T-cell (primary cell): ENCODE measurements around the gene RAP2B. TPM values are rescaled to one million over a fixed set of nuclear protein-coding genes. Genes with fewer than 3 reads are reported as not detected.
"Not testable (repeated sequence)": the region's sequence is repeated elsewhere in the genome, so short reads cannot be mapped to it uniquely, and the experiment has no call there.

Source experiments
- ATAC-seq, 4 experiments: fragments of 200-7000 bp in 3 of 4; fragments of 150-1000 bp in 1 of 4; cut with Tn5 transposase; replicated peaks in 1 of 4; 1 replicate in 3 of 4; 2 replicates in 1 of 4; pipeline ENCODE4 v1.10.0; 2021; ENCODE audit warnings: moderate library complexity in 3 of 4, mild to moderate bottlenecking in 2 of 4, moderate number of reproducible peaks in 1 of 4
- CTCF ChIA-PET, 2 donors: fragments of 300-600 bp; sonication (Branson Sonifier 250); formaldehyde crosslinking; loops; one replicate each; lab custom pipeline; 2022; ENCODE audit warnings: antibody characterized with exemption in 2 of 2; lab: Charles Lee
- POLR2A ChIA-PET, 2 donors: fragments of 300-600 bp; sonication (Branson Sonifier 250); formaldehyde crosslinking; loops; one replicate each; lab custom pipeline; 2022; ENCODE audit warnings: antibody characterized with exemption in 2 of 2; lab: Charles Lee
- DNase-seq, 35 experiments: peaks; one replicate each; pipeline versions ENCODE4 v3.0.0 to v3.0.0-alpha.2; 2013 to 2023
- H3K27ac ChIP-seq: one replicate; pipeline ENCODE4 v1.5.1; 2013; ENCODE audit warnings: low read length
- H3K27me3 ChIP-seq, 2 experiments: replicated peaks in 1 of 2; 1 replicate in 1 of 2; 2 replicates in 1 of 2; pipeline versions ENCODE4 v1.6.1 to v1.7.0; 2013; ENCODE audit warnings: low read length in 1 of 2, mixed read lengths in 1 of 2; ENCODE audit not compliant: control insufficient read depth in 2 of 2, insufficient read depth in 2 of 2; ENCODE audit errors: extremely low read depth in 1 of 2
- H3K36me3 ChIP-seq, 2 donors: 1 replicate in 1 of 2; 2 replicates in 1 of 2; pipeline versions ENCODE4 v1.6.1 to v1.7.0; 2013; ENCODE audit warnings: low read length in 1 of 2; ENCODE audit not compliant: control insufficient read depth in 2 of 2, insufficient read depth in 1 of 2; ENCODE audit errors: extremely low read depth in 1 of 2
- H3K4me1 ChIP-seq, 2 experiments: 1 replicate in 1 of 2; 2 replicates in 1 of 2; pipeline versions ENCODE4 v1.6.1 to v1.7.0; 2013; ENCODE audit warnings: low read length in 2 of 2, mixed read lengths in 1 of 2; ENCODE audit not compliant: insufficient read depth in 2 of 2, control insufficient read depth in 1 of 2; ENCODE audit errors: extremely low read depth in 1 of 2
- H3K4me3 ChIP-seq, 2 donors: 1 replicate in 1 of 2; 2 replicates in 1 of 2; pipeline versions ENCODE4 v1.5.1 to v1.7.0; 2013; ENCODE audit warnings: mild to moderate bottlenecking in 2 of 2, low read length in 1 of 2, moderate library complexity in 1 of 2; ENCODE audit not compliant: control insufficient read depth in 1 of 2; ENCODE audit errors: extremely low read depth in 1 of 2
- H3K9me3 ChIP-seq: 2 replicates; pipeline ENCODE4 v1.7.0; 2013
- H3K27ac Mint-ChIP-seq, 2 donors: one replicate each; pipeline ENCODE4 v1.8.0; 2020 to 2021; ENCODE audit warnings: mild to moderate bottlenecking in 2 of 2, mixed read lengths in 2 of 2
- H3K27me3 Mint-ChIP-seq, 2 donors: one replicate each; pipeline ENCODE4 v1.8.0; 2021 to 2022; ENCODE audit warnings: mixed read lengths in 2 of 2
- H3K36me3 Mint-ChIP-seq: one replicate; pipeline ENCODE4 v1.8.0; 2021; ENCODE audit warnings: mixed read lengths
- H3K4me1 Mint-ChIP-seq, 3 donors: one replicate each; pipeline ENCODE4 v1.8.0; 2020 to 2022; ENCODE audit warnings: mixed read lengths in 3 of 3, mild to moderate bottlenecking in 1 of 3
- H3K4me3 Mint-ChIP-seq, 3 donors: one replicate each; pipeline ENCODE4 v1.8.0; 2020 to 2022; ENCODE audit warnings: mild to moderate bottlenecking in 3 of 3, mixed read lengths in 3 of 3, moderate library complexity in 3 of 3
- H3K9me3 Mint-ChIP-seq, 3 donors: one replicate each; pipeline ENCODE4 v1.8.0; 2020 to 2022; ENCODE audit warnings: mixed read lengths in 3 of 3
- WGBS: methylation state at CpG from one replicate; pipeline ENCODE4 v1.1.5; 2013; ENCODE audit warnings: missing lambda C conversion rate; ENCODE audit not compliant: insufficient coverage; 5-methylcytosine and 5-hydroxymethylcytosine counted together
- total RNA-seq, 35 experiments: library from RNA in 6 of 35; stranded (reverse) in 6 of 35; fragments of 120-200 nt in 1 of 35; gene quantifications; one replicate each; pipeline versions ENCODE4 v1.2.1 to v1.2.4 and lab custom pipeline; 2013 to 2026

The RAP2B gene
- total RNA-seq, 5 donors from 2014 or later (not counting 1 experiment from before 2014, with no cell fraction given), result 16.3 to 35.8 (median 28.1) TPM

DNA sequence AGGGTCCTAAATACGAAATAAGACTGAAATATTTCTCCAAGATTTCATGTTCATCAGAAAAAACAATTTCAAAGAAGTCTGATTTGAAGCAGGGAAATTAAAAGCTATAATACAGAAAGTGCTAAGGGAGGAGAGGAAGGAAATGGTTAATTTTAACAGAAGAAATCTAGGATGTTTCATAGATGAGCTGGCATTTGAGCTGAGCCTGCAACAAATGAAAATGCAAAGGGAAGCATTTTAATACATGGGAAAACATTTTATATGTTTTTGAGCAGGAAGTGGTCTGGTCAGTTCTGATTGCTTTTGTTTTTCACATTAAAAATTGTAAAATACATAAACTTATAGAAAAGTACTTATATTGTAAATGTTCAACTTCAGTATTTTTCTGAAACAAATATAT is 17.2 kb upstream of the RAP2B start:
- Histone ChIP-seq H3K27ac (no peak overlapping the region), H3K27me3 (no peaks in the 10 kb centered on the region), H3K4me1 (peaks cover 0 to 4% of the 10 kb centered on the region in 2 experiments), H3K36me3 (no peaks in the 10 kb centered on the region), H3K4me3 (no peak overlapping the region), H3K9me3 (no peaks in the 10 kb centered on the region)
- Mint-ChIP-seq H3K36me3 (no peaks in the 10 kb centered on the region), H3K9me3 (peaks cover 2 to 6% (median 4%) of the 10 kb centered on the region in 3 donors), H3K4me1 (peaks cover 0 to 10% (median 10%) of the 10 kb centered on the region in 3 donors), H3K27ac (no peak overlapping the region), H3K4me3 (no peak overlapping the region), H3K27me3 (no peaks in the 10 kb centered on the region)
- no peak for ATAC-seq
- ChIA-PET POLR2A (no interaction called here), CTCF (no interaction called here)
- DNase-seq, result no peak
- no CpG with 5 or more reads among the region's 1 CpG for WGBS

- Mint-ChIP-seq H3K4me3 (no peak overlapping the region), H3K9me3 (peaks cover 2 to 6% (median 4%) of the 10 kb centered on the region in 3 donors), H3K4me1 (peaks cover 0 to 8% (median 7%) of the 10 kb centered on the region in 3 donors), H3K36me3 (no peaks in the 10 kb centered on the region), H3K27me3 (no peaks in the 10 kb centered on the region), H3K27ac (no peak overlapping the region)
- H3K9me3 ChIP-seq, result no peaks in the 10 kb centered on the region
- no peak overlapping the region for H3K4me3 ChIP-seq
- H3K27me3 ChIP-seq, result no peaks in the 10 kb centered on the region
- ATAC-seq, result no peak
- no peaks in the 10 kb centered on the region for H3K36me3 ChIP-seq
- ChIA-PET POLR2A (no interaction called here), CTCF (no interaction called here)
- H3K4me1 ChIP-seq, result peaks cover 0 to 4% of the 10 kb centered on the region in 2 experiments
- DNase-seq, result no peak
- H3K27ac ChIP-seq, result no peak overlapping the region
Observed at GRCh38 chr3:153145454-153145853, 16.6 kb upstream of the RAP2B start.

GRCh38 chr3:153146191-153147053 is 15.6 kb upstream of the RAP2B start:
- 100% methylated on average over 2 of the region's 6 CpGs for WGBS
- peaks cover 0 to 3% (median 3%) of the 10 kb centered on the region in 3 donors for H3K4me1 Mint-ChIP-seq
- Histone ChIP-seq H3K27me3 (no peaks in the 10 kb centered on the region), H3K36me3 (no peaks in the 10 kb centered on the region), H3K27ac (no peak overlapping the region), H3K9me3 (no peaks in the 10 kb centered on the region), H3K4me3 (no peak overlapping the region), H3K4me1 (no peaks in the 10 kb centered on the region)
- ChIA-PET POLR2A (no interaction called here), CTCF (no interaction called here)
- no peak overlapping the region for H3K27ac Mint-ChIP-seq
- H3K36me3 Mint-ChIP-seq, result no peaks in the 10 kb centered on the region
- no peak overlapping the region for H3K4me3 Mint-ChIP-seq
- no peak for ATAC-seq
- peaks cover 2 to 6% (median 4%) of the 10 kb centered on the region in 3 donors for H3K9me3 Mint-ChIP-seq
- H3K27me3 Mint-ChIP-seq, result no peaks in the 10 kb centered on the region
- no peak for DNase-seq

GRCh38 chr3:153150991-153151390 is 11.0 kb upstream of the RAP2B start:
- Histone ChIP-seq H3K27ac (no peak overlapping the region), H3K27me3 (peaks cover 0 to 2% of the 10 kb centered on the region in 2 experiments), H3K4me3 (no peak overlapping the region), H3K36me3 (no peaks in the 10 kb centered on the region), H3K4me1 (no peaks in the 10 kb centered on the region), H3K9me3 (no peaks in the 10 kb centered on the region)
- ChIA-PET POLR2A (interaction anchor here in 1 of 2 donors (0.5 kb wide), 1 partner anchor 249 kb away, joined by 3 read pairs; no protein-coding TSS in a partner anchor), CTCF (interaction anchor here in 1 of 2 donors (1.5 kb wide), 1 partner anchor 9 kb away, joined by 3 read pairs; no protein-coding TSS in a partner anchor)
- no peak for ATAC-seq
- no peak overlapping the region for H3K4me3 Mint-ChIP-seq
- H3K9me3 Mint-ChIP-seq, result peaks cover 2 to 6% (median 4%) of the 10 kb centered on the region in 3 donors
- no peaks in the 10 kb centered on the region for H3K4me1 Mint-ChIP-seq
- no peak overlapping the region for H3K27ac Mint-ChIP-seq
- DNase-seq, result no peak
- no peaks in the 10 kb centered on the region for H3K27me3 Mint-ChIP-seq
- WGBS, result 100% methylated on average over 1 of the region's 2 CpGs
- H3K36me3 Mint-ChIP-seq, result no peaks in the 10 kb centered on the region

- H3K27me3 ChIP-seq, H3K36me3 ChIP-seq, H3K36me3 Mint-ChIP-seq, H3K9me3 Mint-ChIP-seq, H3K9me3 ChIP-seq, H3K4me1 Mint-ChIP-seq, H3K4me1 ChIP-seq, H3K4me3 Mint-ChIP-seq, POLR2A ChIA-PET, H3K27ac ChIP-seq, H3K4me3 ChIP-seq, CTCF ChIA-PET, H3K27me3 Mint-ChIP-seq, H3K27ac Mint-ChIP-seq, DNase-seq, ATAC-seq: not testable (repeated sequence)
- WGBS, result 98% methylated on average over 17 of the region's 29 CpGs
Observed at GRCh38 chr3:153155786-153156185, 6.2 kb upstream of the RAP2B start.

- POLR2A ChIA-PET, result interaction anchor here in 1 of 2 donors (0.6 kb wide), 1 partner anchor 980 kb away, joined by 7 read pairs; no protein-coding TSS in a partner anchor
Observed at GRCh38 chr3:153158189-153158588, 3.8 kb upstream of the RAP2B start.

More at GRCh38 chr3:153158189-153158588, 3.8 kb upstream of the RAP2B start:
- Mint-ChIP-seq H3K4me1 (peaks cover 5 to 10% (median 7%) of the 10 kb centered on the region in 3 donors), H3K27me3 (no peaks in the 10 kb centered on the region), H3K4me3 (no peak overlapping the region), H3K27ac (no peak overlapping the region), H3K36me3 (no peaks in the 10 kb centered on the region), H3K9me3 (no peaks in the 10 kb centered on the region)
- H3K36me3 ChIP-seq, result no peaks in the 10 kb centered on the region
- ATAC-seq, result no peak
- H3K4me3 ChIP-seq, result no peak overlapping the region
- H3K27me3 ChIP-seq, result peaks cover 0 to 2% of the 10 kb centered on the region in 2 experiments
- CTCF ChIA-PET, result no interaction called here
- peaks cover 2 to 5% of the 10 kb centered on the region in 2 experiments for H3K4me1 ChIP-seq
- H3K27ac ChIP-seq, result no peak overlapping the region
- no peaks in the 10 kb centered on the region for H3K9me3 ChIP-seq
- DNase-seq, result no peak
- no CpG with 5 or more reads among the region's 4 CpGs for WGBS
